NCI-H128 (cell line): ENCODE results near the gene KCNQ5.

ENCODE experiments used
- DNase-seq: peaks from one replicate; lab custom pipeline; 2025; ENCODE audit not compliant: unreplicated experiment; lab: John Stamatoyannopoulos, UW

KCNQ5 gene

GRCh38 chr6:72836971-72837370 lies 215.1 kb downstream of the KCNQ5 start:
- DNase-seq, result no peak

GRCh38 chr6:72841195-72841594 lies 219.3 kb downstream of the KCNQ5 start:
- no peak for DNase-seq

- DNase-seq, result no peak
Observed at GRCh38 chr6:72842140-72842539, 220.3 kb downstream of the KCNQ5 start.

- no peak for DNase-seq
Observed at GRCh38 chr6:72844614-72845013, 222.8 kb downstream of the KCNQ5 start.

GRCh38 chr6:72849346-72849745 lies 227.5 kb downstream of the KCNQ5 start:
- no peak for DNase-seq

GRCh38 chr6:72850040-72850439 lies 228.2 kb downstream of the KCNQ5 start:
- DNase-seq, result no peak

- no peak for DNase-seq
Observed at GRCh38 chr6:72850469-72850868, 228.6 kb downstream of the KCNQ5 start.

- no peak for DNase-seq
Observed at GRCh38 chr6:72855471-72855870, 233.6 kb downstream of the KCNQ5 start.

- DNase-seq, result no peak
Observed at GRCh38 chr6:72856801-72857200, 234.9 kb downstream of the KCNQ5 start.

GRCh38 chr6:72857791-72858585 lies 236.1 kb downstream of the KCNQ5 start:
- DNase-seq, result no peak

GRCh38 chr6:72861059-72861458 lies 239.2 kb downstream of the KCNQ5 start:
- no peak for DNase-seq

- DNase-seq, result no peak
Observed at GRCh38 chr6:72861935-72862432, 240.1 kb downstream of the KCNQ5 start.

- no peak for DNase-seq
Observed at GRCh38 chr6:72863131-72863530, 241.3 kb downstream of the KCNQ5 start.

- DNase-seq, result no peak
Observed at GRCh38 chr6:72864236-72864635, 242.4 kb downstream of the KCNQ5 start.

- no peak for DNase-seq
Observed at GRCh38 chr6:72864799-72865198, 242.9 kb downstream of the KCNQ5 start.

- DNase-seq, result no peak
Observed at GRCh38 chr6:72865467-72865866, 243.6 kb downstream of the KCNQ5 start.

- DNase-seq, result no peak
Observed at GRCh38 chr6:72869621-72870020, 247.8 kb downstream of the KCNQ5 start.

GRCh38 chr6:72873433-72873832 lies 251.6 kb downstream of the KCNQ5 start:
- DNase-seq, result no peak

- no peak for DNase-seq
Observed at GRCh38 chr6:72876256-72876655, 254.4 kb downstream of the KCNQ5 start.

GRCh38 chr6:72886170-72886569 lies 264.3 kb downstream of the KCNQ5 start:
- no peak for DNase-seq

- no peak for DNase-seq
Observed at GRCh38 chr6:72890233-72890632, 268.4 kb downstream of the KCNQ5 start.

- DNase-seq, result no peak
Observed at GRCh38 chr6:72890671-72891070, 268.8 kb downstream of the KCNQ5 start.

GRCh38 chr6:72892901-72893300 lies 271.0 kb downstream of the KCNQ5 start:
- no peak for DNase-seq
